K562 (cell line): ENCODE data around the gene FAM199X. TPM values are rescaled to one million over a fixed set of nuclear protein-coding genes. Genes with fewer than 3 reads are reported as not detected.

Experiments
- ATAC-seq: fragments of 200-7000 bp; cut with Tn5 transposase; 3 replicates; pipeline ENCODE4 v1.9.1; 2020; ENCODE audit warnings: moderate library complexity
- BruUV-seq: library from RNA; stranded (reverse); fragments of 400-500 nt; replicated peaks from 2 replicates; lab custom pipeline; 2021; lab: Mats Ljungman, UMichigan
- CTCF ChIA-PET: fragments of 300-600 bp; formaldehyde crosslinking; extraction: SDS; loops from one replicate; lab custom pipeline; 2021; ENCODE audit warnings: low intra/inter-chr PET ratio; lab: Yijun Ruan, JAX
- POLR2A ChIA-PET: fragments of 300-600, 350-650 bp; sonication (Branson Sonifier 250); formaldehyde crosslinking; extraction: SDS; loops from one replicate; lab custom pipeline; 2021; ENCODE audit warnings: antibody characterized with exemption, inconsistent platforms; lab: Yijun Ruan, JAX
- DNase-seq, 4 experiments: peaks; one replicate each; pipeline versions ENCODE4 v3.0.0 to v3.0.0-alpha.2; 2011 to 2018; ENCODE audit warnings: low spot score in 3 of 4, mixed read lengths in 3 of 4; ENCODE audit errors: extremely low read depth in 1 of 4
- FAIRE-seq: peaks from 2 replicates; lab custom pipeline; 2011; peaks lifted over from hg19 to GRCh38; lab: Jason Lieb, UNC
- H2AFZ ChIP-seq: 2 replicates; pipeline ENCODE4 v1.6.0; 2011; ENCODE audit warnings: low read depth, low read length, control low read depth, inconsistent platforms
- H3K27ac ChIP-seq: fragments of 200-600 bp; 3 replicates; pipeline ENCODE4 v1.8.0; 2011; ENCODE audit warnings: low read depth, mild to moderate bottlenecking, control low read depth, inconsistent platforms, low read length, moderate library complexity, mixed read lengths; ENCODE audit errors: extremely low read depth
- H3K27me3 ChIP-seq, 2 experiments: fragments of 300-600 bp in 1 of 2; 2 replicates in 1 of 2; 3 replicates in 1 of 2; pipeline versions ENCODE4 v1.6.0 to v1.8.0; 2011; ENCODE audit warnings: inconsistent platforms in 2 of 2, low read length in 2 of 2, mild to moderate bottlenecking in 1 of 2, mixed read lengths in 1 of 2, moderate library complexity in 1 of 2; ENCODE audit not compliant: control insufficient read depth in 2 of 2, insufficient read depth in 2 of 2
- H3K36me3 ChIP-seq: fragments of 300-600 bp; 3 replicates; pipeline ENCODE4 v1.8.0; 2011; ENCODE audit warnings: mild to moderate bottlenecking, low read length, inconsistent platforms; ENCODE audit not compliant: control insufficient read depth, insufficient read depth
- H3K4me1 ChIP-seq, 2 experiments: fragments of 200-600 bp in 1 of 2; replicated peaks in 1 of 2; 2 replicates in 1 of 2; 3 replicates in 1 of 2; pipeline versions ENCODE4 v1.5.1 to v1.8.0; 2011; ENCODE audit warnings: inconsistent platforms in 2 of 2, low read length in 2 of 2, mild to moderate bottlenecking in 1 of 2, mixed read lengths in 1 of 2, moderate library complexity in 1 of 2; ENCODE audit not compliant: control insufficient read depth in 2 of 2, insufficient read depth in 2 of 2
- H3K4me2 ChIP-seq: 2 replicates; pipeline ENCODE4 v1.6.1; 2011; ENCODE audit warnings: low read length, control low read depth, inconsistent platforms, mixed read lengths; ENCODE audit not compliant: insufficient read depth
- H3K4me3 ChIP-seq: fragments of 200-600 bp; sonication (generic), shearing (Covaris generic); 2 replicates; pipeline ENCODE4 v1.5.1; 2016; ENCODE audit warnings: control low read depth, inconsistent platforms
- H3K79me2 ChIP-seq: fragments of 200-600 bp; 3 replicates; pipeline ENCODE4 v1.8.0; 2011; ENCODE audit warnings: low read length, inconsistent platforms; ENCODE audit not compliant: control insufficient read depth, insufficient read depth
- H3K9ac ChIP-seq, 2 experiments: 2 replicates each; pipeline versions ENCODE4 v1.6.0 to v1.6.1; 2011; ENCODE audit warnings: low read depth in 2 of 2, low read length in 2 of 2, control low read depth in 1 of 2, inconsistent platforms in 1 of 2, mild to moderate bottlenecking in 1 of 2, mixed read lengths in 1 of 2; ENCODE audit not compliant: insufficient read depth in 1 of 2
- H3K9me1 ChIP-seq: one replicate; pipeline ENCODE4 v1.6.0; 2011; ENCODE audit warnings: inconsistent platforms, mild to moderate bottlenecking, low read length, moderate library complexity; ENCODE audit not compliant: control insufficient read depth, insufficient read depth
- H3K9me3 ChIP-seq: replicated peaks from 2 replicates; pipeline ENCODE4 v1.5.1; 2011; ENCODE audit warnings: low read depth, low read length, inconsistent platforms; ENCODE audit not compliant: control insufficient read depth, insufficient read depth
- H4K20me1 ChIP-seq: replicated peaks from 2 replicates; pipeline ENCODE4 v1.6.1; 2011; ENCODE audit warnings: low read length, inconsistent platforms, mixed read lengths; ENCODE audit not compliant: control insufficient read depth, insufficient read depth
- ARNT ChIP-seq, 2 experiments: fragments of 450-650 bp; IDR thresholded peaks; 2 replicates each; pipeline ENCODE4 v1.6.1; 2016; ENCODE audit warnings: mild to moderate bottlenecking in 1 of 2
- CC2D1A ChIP-seq: fragments of 450-650 bp; IDR thresholded peaks from 2 replicates; pipeline ENCODE4 v1.6.1; 2017; ENCODE audit warnings: mild to moderate bottlenecking
- DIDO1 ChIP-seq: fragments of 450-650 bp; IDR thresholded peaks from 2 replicates; pipeline ENCODE4 v1.6.1; 2016; ENCODE audit warnings: low read depth, missing biosample characterization, missing genetic modification characterization
- ESRRA ChIP-seq: fragments of 450-650 bp; IDR thresholded peaks from 2 replicates; pipeline ENCODE4 v1.6.1; 2014; ENCODE audit warnings: low read depth, mild to moderate bottlenecking, moderate library complexity, borderline replicate concordance
- HLTF ChIP-seq: fragments of 450-650 bp; IDR thresholded peaks from 2 replicates; pipeline ENCODE4 v1.6.1; 2016
- HOXB6 ChIP-seq: fragments of 250-450 bp; sonication (Bioruptor Pico); IDR thresholded peaks from 2 replicates; pipeline ENCODE4 v1.5.1; 2022; ENCODE audit warnings: mild to moderate bottlenecking, borderline replicate concordance
- LCOR ChIP-seq: sonication (generic); formaldehyde crosslinking; IDR thresholded peaks from 2 replicates; pipeline ENCODE4 v1.8.0; 2022; ENCODE audit warnings: mild to moderate bottlenecking, missing genetic modification reagents
- POLR2G ChIP-seq: fragments of 200-400 bp; formaldehyde crosslinking; IDR thresholded peaks from 2 replicates; pipeline ENCODE4 v1.6.1; 2017; ENCODE audit warnings: low read depth, mild to moderate bottlenecking, antibody characterized with exemption, low read length, moderate library complexity
- PRPF4 ChIP-seq: fragments of 200-400 bp; formaldehyde crosslinking; IDR thresholded peaks from one replicate; pipeline ENCODE4 v1.6.1; 2017; ENCODE audit warnings: low read length, low read depth, mild to moderate bottlenecking; ENCODE audit not compliant: insufficient read depth, poor library complexity, severe bottlenecking
- RBBP5 ChIP-seq: fragments of 200-600 bp; sonication (generic); IDR thresholded peaks from 2 replicates; pipeline ENCODE4 v1.6.1; 2012; ENCODE audit warnings: borderline replicate concordance, mild to moderate bottlenecking, low read length, control low read depth, inconsistent platforms; ENCODE audit not compliant: insufficient read depth, poor library complexity, severe bottlenecking
- RFX5 ChIP-seq: IDR thresholded peaks from 2 replicates; pipeline ENCODE4 v1.6.1; 2011; ENCODE audit warnings: low read depth, mild to moderate bottlenecking, improper control_type of control experiment, low read length
- SMC3 ChIP-seq: conservative IDR thresholded peaks from 2 replicates; pipeline ENCODE4 v1.6.1; 2011; ENCODE audit warnings: low read depth, low read length, improper control_type of control experiment; ENCODE audit not compliant: insufficient read depth
- SRSF9 ChIP-seq: fragments of 200-400 bp; formaldehyde crosslinking; IDR thresholded peaks from 2 replicates; pipeline ENCODE4 v1.6.1; 2017; ENCODE audit warnings: low read depth, low read length, borderline replicate concordance
- TBP ChIP-seq: optimal IDR thresholded peaks from 2 replicates; pipeline ENCODE3; 2011; ENCODE audit warnings: low read depth, low read length, improper control_type of control experiment
- TCFL5 ChIP-seq: fragments of 250-450 bp; sonication (Bioruptor Pico); conservative IDR thresholded peaks from 2 replicates; pipeline ENCODE4 v1.6.1; 2021; ENCODE audit warnings: mild to moderate bottlenecking, moderate library complexity, matching md5 sums
- TEAD1 ChIP-seq, 2 experiments: fragments of 450-650 bp in 1 of 2; sonication (generic) in 1 of 2; formaldehyde crosslinking; IDR thresholded peaks; 2 replicates each; pipeline versions ENCODE4 v1.4.0 to v1.8.0; 2020 to 2022; ENCODE audit warnings: mild to moderate bottlenecking in 2 of 2, missing genetic modification reagents in 1 of 2
- XRCC3 ChIP-seq: fragments of 450-650 bp; IDR thresholded peaks from 2 replicates; pipeline ENCODE4 v1.6.1; 2017; ENCODE audit warnings: mild to moderate bottlenecking, moderate library complexity
- YY1 ChIP-seq, 3 experiments: IDR thresholded peaks; 2 replicates each; pipeline ENCODE4 v1.6.1; 2011; ENCODE audit warnings: low read length in 2 of 3, mild to moderate bottlenecking in 2 of 3, moderate library complexity in 2 of 3, borderline replicate concordance in 1 of 3, control low read depth in 1 of 3, low read depth in 1 of 3; ENCODE audit not compliant: insufficient read depth in 3 of 3, insufficient replicate concordance in 2 of 3, control insufficient read depth in 1 of 3, insufficient read length in 1 of 3; ENCODE audit errors: extremely low read depth in 1 of 3
- ZNF766 ChIP-seq: fragments of 200-800 bp; sonication (Bioruptor generic); conservative IDR thresholded peaks from 2 replicates; pipeline ENCODE4 v1.6.1; 2016; ENCODE audit warnings: missing genetic modification characterization, missing compliant biosample characterization
- ZSCAN29 ChIP-seq: fragments of 450-650 bp; IDR thresholded peaks from 2 replicates; pipeline ENCODE4 v1.6.1; 2017
- WGBS: fragments of 100-300 bp; shearing (Covaris generic); methylation state at CpG from one replicate; pipeline ENCODE4 v1.1.6; 2016; ENCODE audit warnings: low coverage, mixed read lengths; ENCODE audit not compliant: insufficient coverage; ENCODE audit errors: missing lambda C conversion rate; 5-methylcytosine and 5-hydroxymethylcytosine counted together
- in situ Hi-C: fragments of 300-500 bp; cut with MboI; formaldehyde crosslinking; loops from 4 replicates; pipeline ENCODE4 v1.15.0; 2018; ENCODE audit warnings: inconsistent platforms, mixed read lengths
- intact Hi-C: fragments of 100-400 bp; cut with micrococcal nuclease; formaldehyde crosslinking; loops from 2 replicates; pipeline ENCODE4 v1.14.2; 2022
- polyA plus RNA-seq, 8 experiments: library from polyadenylated mRNA; depleted of rRNA in 4 of 8; stranded (reverse) in 5 of 8; unstranded in 3 of 8; fragments of >200 nt; fragmentation: Nextera tagmentation in 2 of 8; fragmentation: Illumina TruSeq in 1 of 8; extraction: Ambion mirVana in 2 of 8; extraction: Trizol in 1 of 8; gene quantifications; 2 replicates each; pipeline versions ENCODE4 v1.2.1 to v1.2.3, GENCODE V29; 2011 to 2014; ENCODE audit warnings: inconsistent platforms in 1 of 8, missing spikeins in 1 of 8
- total RNA-seq, 7 experiments: library from RNA; depleted of rRNA in 6 of 7; stranded (reverse); fragments of >200 nt in 6 of 7; fragmentation: Illumina TruSeq in 2 of 7; extraction: Trizol in 2 of 7; gene quantifications; 2 replicates each; pipeline versions ENCODE4 v1.2.1 to v1.2.3, GENCODE V29; 2011 to 2021; ENCODE audit warnings: low replicate concordance in 1 of 7

FAM199X gene
- total and polyA plus RNA-seq, 9 of the 15 experiments (the other 6 are each of a cell fraction or from before 2014, with no cell fraction given) = 4.6 to 22.2 (median 13.7) TPM

DNA sequence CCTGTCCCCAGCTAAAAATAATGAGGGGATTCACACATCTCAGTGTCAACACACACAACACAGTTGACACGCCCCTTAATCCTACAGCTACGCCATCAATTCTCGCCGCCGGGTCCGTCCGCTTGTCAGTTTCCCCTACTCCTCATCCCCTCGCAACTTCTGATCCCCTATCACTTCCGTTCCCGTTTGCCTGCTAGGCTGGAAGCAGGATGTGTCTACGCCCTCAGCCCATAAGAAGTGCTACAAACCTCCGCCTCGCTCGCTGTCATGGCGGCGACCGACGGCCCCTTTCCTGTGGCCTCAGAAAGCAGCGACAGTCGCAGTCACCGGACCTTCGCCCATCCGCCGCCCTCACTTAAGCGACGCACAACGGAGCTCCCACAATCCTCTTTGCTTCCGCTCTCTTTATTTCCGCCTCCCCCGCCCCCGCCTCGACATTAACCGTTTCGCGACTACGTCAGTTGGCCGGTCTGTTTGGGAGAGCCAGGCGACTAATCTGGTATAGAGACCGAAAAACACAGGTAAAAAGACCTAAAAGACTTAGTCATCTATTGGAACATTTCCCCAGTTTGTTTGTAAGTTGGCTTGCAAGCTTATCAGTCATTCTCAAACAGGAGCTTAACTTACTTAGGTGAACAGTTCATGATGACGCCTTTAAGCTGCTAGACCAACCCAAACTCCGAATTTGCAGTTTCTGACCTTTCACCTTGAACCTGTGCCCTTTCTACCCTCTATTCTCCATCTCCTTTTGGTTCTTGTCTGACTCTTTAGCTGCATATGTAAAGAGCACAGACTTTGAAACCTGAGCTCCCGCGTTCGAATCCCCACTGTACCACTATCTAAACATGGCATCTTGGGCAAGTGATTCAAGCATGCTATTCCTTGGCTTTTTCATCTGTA lies 9.4 kb upstream of the FAM199X start, which contains the start of gene SLC25A53 (continued):
- peak; percentile 81; the same call in 1 of the 2 replicates for TF ChIP-seq HLTF
- peak; percentile 88 for TF ChIP-seq TBP
- TF ChIP-seq LCOR = no peak
- peak; percentile 64 for TF ChIP-seq CC2D1A
- TF ChIP-seq, all 486 proteins: peak for 122

DNA sequence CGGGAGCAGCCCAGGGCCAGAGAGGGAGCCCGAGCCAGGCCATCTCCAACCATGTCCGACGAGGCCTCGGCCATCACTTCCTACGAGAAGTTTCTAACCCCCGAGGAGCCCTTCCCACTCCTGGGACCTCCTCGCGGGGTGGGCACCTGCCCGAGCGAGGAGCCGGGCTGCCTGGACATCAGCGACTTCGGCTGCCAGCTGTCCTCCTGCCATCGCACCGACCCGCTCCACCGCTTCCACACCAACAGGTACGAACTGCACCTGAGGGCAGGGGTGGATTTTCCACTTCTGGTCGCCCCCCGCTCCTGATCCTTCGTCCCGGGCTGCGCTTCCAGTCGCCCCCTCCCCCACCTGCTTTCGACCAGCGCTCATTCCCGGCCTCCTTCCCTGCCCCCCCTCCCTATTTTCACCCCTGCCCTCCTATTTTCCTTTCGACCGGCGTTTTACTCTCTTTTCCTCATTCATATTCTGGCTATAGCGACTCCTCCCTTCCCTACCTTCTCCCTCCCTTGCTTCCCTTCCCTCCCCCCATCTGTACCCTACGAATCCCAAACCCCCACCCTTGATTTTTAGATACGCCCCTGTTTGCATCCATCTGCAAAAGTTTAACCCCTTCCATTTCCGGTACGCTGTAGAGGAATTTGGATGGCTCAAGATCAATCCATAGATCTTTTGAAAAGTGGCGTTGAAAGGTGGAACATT lies 633 bp downstream of the FAM199X start:
- POLR2A ChIA-PET = interaction anchor here (1.4 to 1.9 kb wide), 2 partner anchors 8 to 10 kb away, joined by 4 to 16 read pairs; partner anchors contain the start of gene SLC25A53
- intact Hi-C loops (loop anchor here (10.0 kb wide), 1 partner anchor 482 kb away; the partner anchor contains the start of gene MORF4L2), in situ Hi-C loops (no loop called here)
- H3K27me3 ChIP-seq = no peaks in the 10 kb centered on the region
- peaks cover 12% of the 10 kb centered on the region; the same call in 1 of the 3 replicates for H3K36me3 ChIP-seq
- H3K4me2 ChIP-seq = peak overlapping the region; percentile 81
- H2AFZ ChIP-seq = peak overlapping the region; percentile 74
- H3K4me1 ChIP-seq = peaks cover 0 to 7% of the 10 kb centered on the region in 2 experiments; a peak in 4 of 5 replicates
- BruUV-seq = no TSS peak
- H3K9me1 ChIP-seq = no peaks in the 10 kb centered on the region
- H3K27ac ChIP-seq = peak overlapping the region; percentile 81
- peaks cover 52% of the 10 kb centered on the region for H3K79me2 ChIP-seq
- FAIRE-seq = no peak
- WGBS = 0% methylated on average over 5 of the region's 37 CpGs
- peak overlapping the region; percentile 79 to 97 for H3K9ac ChIP-seq
- CTCF ChIA-PET = no interaction called here
- peak overlapping the region; percentile 83 for H3K4me3 ChIP-seq
- ATAC-seq = peak; percentile 82
- no peaks in the 10 kb centered on the region for H3K9me3 ChIP-seq
- peaks cover 5% of the 10 kb centered on the region; the same call in 1 of the 2 replicates for H4K20me1 ChIP-seq
- DNase-seq = peak; percentile 9 to 25 (median 12)
- TF ChIP-seq TEAD1 (CRISPR knock-in tag; IDR thresholded peaks at IDR 0.05) = no peak
- no peak for TF ChIP-seq HOXB6
- no peak for TF ChIP-seq PRPF4
- no peak for TF ChIP-seq ZNF766 (CRISPR knock-in tag)
- TF ChIP-seq YY1 (IDR thresholded peaks at IDR 0.05; ENCODE audit: borderline replicate concordance in 1 of 3, control insufficient read depth in 1 of 3, extremely low read depth in 1 of 3, insufficient read depth in 3 of 3, insufficient read length in 1 of 3, insufficient replicate concordance in 2 of 3, low read depth in 1 of 3, low read length in 2 of 3) = peak in 1 of 3 experiments; percentile 26
- no peak for TF ChIP-seq SRSF9
- no peak for TF ChIP-seq TCFL5 (CRISPR knock-in tag)
- no peak for TF ChIP-seq ARNT (IDR thresholded peaks at IDR 0.05)
- no peak for TF ChIP-seq SMC3
- no peak for TF ChIP-seq RFX5
- TF ChIP-seq XRCC3 = no peak
- TF ChIP-seq POLR2G = peak; percentile 13; the same call in 1 of the 2 replicates
- no peak for TF ChIP-seq ZSCAN29
- no peak for TF ChIP-seq ESRRA
- TF ChIP-seq RBBP5 = peak; percentile 79
- no peak for TF ChIP-seq DIDO1
